MM.1S (cell line): Measurements from ENCODE around the gene SYT3.

ENCODE experiments used
- DNase-seq: peaks from one replicate; pipeline ENCODE4 v3.0.0-alpha.2; 2015
- H2AFZ ChIP-seq: fragments of 300-600 bp; sonication (generic); 2 replicates; pipeline ENCODE4 v1.6.0; 2016; ENCODE audit warnings: antibody characterized with exemption, low read length
- H3F3A ChIP-seq: fragments of 300-600 bp; sonication (generic); 2 replicates; pipeline ENCODE4 v1.6.1; 2016; ENCODE audit warnings: mild to moderate bottlenecking, antibody characterized with exemption, low read length, moderate library complexity, mixed read lengths; ENCODE audit not compliant: insufficient read depth
- H3K27ac ChIP-seq: fragments of 300-600 bp; sonication (generic); 2 replicates; pipeline ENCODE4 v1.5.1; 2016; ENCODE audit warnings: mild to moderate bottlenecking, low read length
- H3K27me3 ChIP-seq: fragments of 300-600 bp; sonication (generic); replicated peaks from 2 replicates; pipeline ENCODE4 v1.6.0; 2016; ENCODE audit warnings: low read length; ENCODE audit not compliant: insufficient read depth
- H3K36me3 ChIP-seq: fragments of 300-600 bp; sonication (generic); replicated peaks from 2 replicates; pipeline ENCODE4 v1.6.1; 2016; ENCODE audit warnings: mild to moderate bottlenecking, low read length, mixed read lengths; ENCODE audit not compliant: insufficient read depth
- H3K4me1 ChIP-seq: fragments of 300-600 bp; sonication (generic); 2 replicates; pipeline ENCODE4 v1.6.1; 2016; ENCODE audit warnings: low read length, mixed read lengths
- H3K4me2 ChIP-seq: fragments of 300-600 bp; sonication (generic); 2 replicates; pipeline ENCODE4 v1.6.0; 2016; ENCODE audit warnings: low read depth, low read length
- H3K4me3 ChIP-seq: fragments of 300-600 bp; sonication (generic); 2 replicates; pipeline ENCODE4 v1.5.1; 2016; ENCODE audit warnings: low read length, mixed read lengths
- H3K79me2 ChIP-seq: fragments of 300-600 bp; sonication (generic); 2 replicates; pipeline ENCODE4 v1.6.1; 2016; ENCODE audit warnings: mixed run types, low read length, mixed read lengths
- H3K9ac ChIP-seq: fragments of 300-600 bp; sonication (generic); 2 replicates; pipeline ENCODE4 v1.6.1; 2016; ENCODE audit warnings: low read length, mixed read lengths
- H3K9me2 ChIP-seq: fragments of 300-600 bp; sonication (generic); replicated peaks from 2 replicates; pipeline ENCODE4 v1.6.1; 2016; ENCODE audit warnings: mild to moderate bottlenecking, low read length, mixed read lengths; ENCODE audit not compliant: insufficient read depth
- H3K9me3 ChIP-seq: fragments of 300-600 bp; sonication (generic); replicated peaks from 2 replicates; pipeline ENCODE4 v1.6.1; 2016; ENCODE audit warnings: mild to moderate bottlenecking, low read length, mixed read lengths; ENCODE audit not compliant: insufficient read depth
- H4K20me1 ChIP-seq: fragments of 300-600 bp; sonication (generic); 2 replicates; pipeline ENCODE4 v1.6.1; 2016; ENCODE audit warnings: mild to moderate bottlenecking, low read length, moderate library complexity, mixed read lengths; ENCODE audit not compliant: insufficient read depth
- EZH2 ChIP-seq: fragments of 300-600 bp; sonication (generic); optimal IDR thresholded peaks from 2 replicates; pipeline ENCODE3; 2017; ENCODE audit warnings: low read depth, mild to moderate bottlenecking, antibody characterized with exemption, low read length, mixed read lengths
- EZH2phosphoT487 ChIP-seq: fragments of 300-600 bp; sonication (generic); IDR thresholded peaks from 2 replicates; pipeline ENCODE4 v1.6.1; 2018; ENCODE audit warnings: antibody characterized with exemption, low read length
- TF ChIP-seq, protein P1 (sequence below): fragments of 300-600 bp; sonication (generic); IDR thresholded peaks from 2 replicates; pipeline ENCODE4 v1.5.1; 2016; ENCODE audit warnings: antibody characterized with exemption, low read length, mixed read lengths

Gene SYT3

DNA sequence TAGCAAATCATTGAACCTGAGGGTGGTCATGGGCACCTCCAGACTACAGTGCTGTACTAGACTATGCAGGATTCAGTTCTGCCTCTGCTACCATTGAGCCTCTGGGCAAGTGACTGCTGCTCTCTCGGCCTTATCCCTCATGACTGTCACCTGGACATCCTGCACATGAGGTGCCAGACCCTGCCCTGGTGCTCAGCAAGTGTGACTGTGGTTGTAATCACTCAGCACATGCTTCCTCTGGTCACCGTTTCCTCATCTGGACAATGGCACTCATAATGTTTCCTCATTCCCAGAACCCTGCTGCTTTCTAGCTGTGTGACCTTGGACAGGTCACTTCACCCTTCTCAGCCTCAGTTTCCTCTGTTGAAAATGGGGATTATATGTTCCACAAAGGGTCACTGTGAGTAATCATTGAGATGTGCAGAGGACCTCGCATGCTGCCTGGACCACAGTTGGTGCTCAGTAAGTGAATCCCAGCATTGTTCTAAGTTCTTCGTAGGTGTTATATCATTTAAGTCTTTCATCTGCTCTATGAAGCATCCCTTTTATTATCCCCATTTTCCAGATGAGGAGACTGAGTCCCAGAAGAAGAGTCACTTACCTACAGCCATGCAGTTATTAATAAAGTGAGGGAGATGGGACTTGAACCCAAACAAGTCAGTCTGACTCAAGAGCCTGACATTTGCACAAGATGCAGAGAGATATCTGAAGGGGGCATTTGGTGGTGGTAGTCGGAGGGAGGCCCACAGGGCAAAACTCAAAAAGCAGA lies 3.2 kb downstream of the SYT3 start:
- H4K20me1 ChIP-seq: no peaks in the 10 kb centered on the region
- no peaks in the 10 kb centered on the region for H3K9me3 ChIP-seq
- no peaks in the 10 kb centered on the region for H3K9me2 ChIP-seq
- TF ChIP-seq, protein P1, sequence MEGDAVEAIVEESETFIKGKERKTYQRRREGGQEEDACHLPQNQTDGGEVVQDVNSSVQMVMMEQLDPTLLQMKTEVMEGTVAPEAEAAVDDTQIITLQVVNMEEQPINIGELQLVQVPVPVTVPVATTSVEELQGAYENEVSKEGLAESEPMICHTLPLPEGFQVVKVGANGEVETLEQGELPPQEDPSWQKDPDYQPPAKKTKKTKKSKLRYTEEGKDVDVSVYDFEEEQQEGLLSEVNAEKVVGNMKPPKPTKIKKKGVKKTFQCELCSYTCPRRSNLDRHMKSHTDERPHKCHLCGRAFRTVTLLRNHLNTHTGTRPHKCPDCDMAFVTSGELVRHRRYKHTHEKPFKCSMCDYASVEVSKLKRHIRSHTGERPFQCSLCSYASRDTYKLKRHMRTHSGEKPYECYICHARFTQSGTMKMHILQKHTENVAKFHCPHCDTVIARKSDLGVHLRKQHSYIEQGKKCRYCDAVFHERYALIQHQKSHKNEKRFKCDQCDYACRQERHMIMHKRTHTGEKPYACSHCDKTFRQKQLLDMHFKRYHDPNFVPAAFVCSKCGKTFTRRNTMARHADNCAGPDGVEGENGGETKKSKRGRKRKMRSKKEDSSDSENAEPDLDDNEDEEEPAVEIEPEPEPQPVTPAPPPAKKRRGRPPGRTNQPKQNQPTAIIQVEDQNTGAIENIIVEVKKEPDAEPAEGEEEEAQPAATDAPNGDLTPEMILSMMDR: no peak
- TF ChIP-seq EZH2phosphoT487: no peak
- no peak for TF ChIP-seq EZH2
- no peaks in the 10 kb centered on the region for H3K36me3 ChIP-seq
- H3K27ac ChIP-seq: no peak overlapping the region
- H3K4me2 ChIP-seq: no peak overlapping the region
- H3K79me2 ChIP-seq: no peaks in the 10 kb centered on the region
- peaks cover 56% of the 10 kb centered on the region for H3K27me3 ChIP-seq
- H2AFZ ChIP-seq: no peak overlapping the region
- H3K4me3 ChIP-seq: no peak overlapping the region
- H3K4me1 ChIP-seq: no peaks in the 10 kb centered on the region
- DNase-seq: no peak
- H3K9ac ChIP-seq: no peak overlapping the region
- no peaks in the 10 kb centered on the region for H3F3A ChIP-seq

DNA sequence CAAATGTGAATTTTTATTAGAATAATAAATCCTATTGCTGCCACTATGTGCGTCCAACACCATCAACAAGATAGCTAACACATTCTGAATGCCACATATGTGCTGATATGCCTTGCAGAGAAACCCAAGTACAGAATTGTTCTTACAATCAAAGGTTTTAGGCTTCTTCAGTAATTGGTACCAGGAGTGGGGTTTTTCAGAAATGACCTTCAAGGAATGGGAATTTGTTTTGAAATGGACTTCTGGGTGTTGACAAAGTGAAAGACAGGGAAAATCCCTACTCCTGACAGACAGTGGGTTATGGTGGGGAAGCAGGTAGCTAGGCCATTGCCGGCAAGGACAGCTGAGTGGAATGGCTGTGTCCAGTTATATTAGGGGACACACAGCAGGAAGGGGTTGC lies 5.7 kb downstream of the SYT3 start:
- DNase-seq: no peak
- Histone ChIP-seq H3K9ac (no peak overlapping the region), H3K4me2 (no peak overlapping the region), H3K4me3 (no peak overlapping the region), H3K27me3 (peaks cover 43% of the 10 kb centered on the region), H3K9me3 (no peaks in the 10 kb centered on the region), H4K20me1 (no peaks in the 10 kb centered on the region), H3K9me2 (no peaks in the 10 kb centered on the region), H3K79me2 (no peaks in the 10 kb centered on the region), H3F3A (no peaks in the 10 kb centered on the region), H3K4me1 (no peaks in the 10 kb centered on the region), H3K36me3 (no peaks in the 10 kb centered on the region), H2AFZ (no peak overlapping the region), H3K27ac (no peak overlapping the region)
- no peak for TF ChIP-seq EZH2
- TF ChIP-seq, protein P1: no peak
- no peak for TF ChIP-seq EZH2phosphoT487

DNA sequence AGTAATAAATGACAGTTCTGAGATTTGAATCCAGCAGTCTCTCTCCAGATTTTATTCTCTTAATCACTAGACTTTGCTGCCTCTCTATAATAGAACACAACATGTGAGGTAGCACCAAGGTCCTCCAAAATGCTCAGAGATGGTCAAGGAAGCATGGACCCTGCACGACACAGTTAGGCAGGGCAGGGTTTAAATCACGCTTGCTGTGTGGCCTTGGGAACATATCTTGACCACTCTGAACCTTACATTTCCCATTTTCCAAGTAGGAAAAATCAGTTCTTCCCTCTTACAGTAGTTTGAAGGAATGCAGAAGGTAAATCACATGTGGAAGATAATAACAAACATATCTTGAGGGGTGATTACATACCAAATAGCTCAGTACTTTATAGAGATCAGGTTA lies 6.3 kb downstream of the SYT3 start:
- TF ChIP-seq EZH2phosphoT487: no peak
- TF ChIP-seq EZH2: no peak
- TF ChIP-seq, protein P1: no peak
- no peak overlapping the region for H3K4me2 ChIP-seq
- no peak for DNase-seq

More for the DNA sequence above, 6.3 kb downstream of the SYT3 start:
- H3K9me3 ChIP-seq: no peaks in the 10 kb centered on the region
- H3K79me2 ChIP-seq: no peaks in the 10 kb centered on the region
- H3F3A ChIP-seq: no peaks in the 10 kb centered on the region
- no peak overlapping the region for H3K4me3 ChIP-seq
- H3K4me1 ChIP-seq: no peaks in the 10 kb centered on the region
- H3K9ac ChIP-seq: no peak overlapping the region
- no peaks in the 10 kb centered on the region for H3K9me2 ChIP-seq
- no peak overlapping the region for H2AFZ ChIP-seq
- no peaks in the 10 kb centered on the region for H4K20me1 ChIP-seq
- H3K36me3 ChIP-seq: no peaks in the 10 kb centered on the region
- peaks cover 41% of the 10 kb centered on the region for H3K27me3 ChIP-seq
- H3K27ac ChIP-seq: no peak overlapping the region
